H1 (cell line): ENCODE data around the gene CSTF2T. TPM values are rescaled to one million over a fixed set of nuclear protein-coding genes. Genes with fewer than 3 reads are reported as not detected.

Experiments used
- CTCF ChIA-PET: fragments of 300-600 bp; sonication (Branson Sonifier 250); formaldehyde crosslinking; loops from one replicate; lab custom pipeline; 2021; ENCODE audit not compliant: partially characterized antibody; lab: Charles Lee
- POLR2A ChIA-PET: fragments of 300-600 bp; sonication (Branson Sonifier 250); formaldehyde crosslinking; loops from one replicate; lab custom pipeline; 2021; ENCODE audit warnings: inconsistent platforms; ENCODE audit not compliant: partially characterized antibody; lab: Charles Lee
- DNase-seq, 2 experiments: peaks; one replicate each; pipeline versions ENCODE4 v3.0.0 to v3.0.0-alpha.2; 2010 to 2022; ENCODE audit warnings: low spot score in 2 of 2, low read depth in 1 of 2, mixed read lengths in 1 of 2
- FAIRE-seq: peaks from 2 replicates; lab custom pipeline; 2011; peaks lifted over from hg19 to GRCh38; lab: Jason Lieb, UNC
- H2AFZ ChIP-seq: 2 replicates; pipeline ENCODE4 v1.8.1; 2012; ENCODE audit warnings: low read length, inconsistent platforms
- H2AK5ac ChIP-seq: 2 replicates; pipeline ENCODE4 v1.6.1; 2013; ENCODE audit warnings: low read depth, low read length
- H2BK120ac ChIP-seq: replicated peaks from 2 replicates; pipeline ENCODE3; 2013; ENCODE audit warnings: low read depth, low read length, inconsistent platforms
- H2BK12ac ChIP-seq: 2 replicates; pipeline ENCODE4 v1.6.1; 2013; ENCODE audit warnings: low read depth, low read length
- H2BK15ac ChIP-seq: 2 replicates; pipeline ENCODE4 v1.6.1; 2013; ENCODE audit warnings: low read length
- H2BK20ac ChIP-seq: 2 replicates; pipeline ENCODE4 v1.6.1; 2013; ENCODE audit warnings: low read length
- H2BK5ac ChIP-seq: 2 replicates; pipeline ENCODE4 v1.6.1; 2013; ENCODE audit warnings: low read depth, low read length
- H3K14ac ChIP-seq: 2 replicates; pipeline ENCODE4 v1.6.1; 2013; ENCODE audit warnings: inconsistent platforms; ENCODE audit not compliant: insufficient read length
- H3K18ac ChIP-seq: 2 replicates; pipeline ENCODE4 v1.6.1; 2013; ENCODE audit warnings: low read length; ENCODE audit errors: extremely low read depth
- H3K23ac ChIP-seq: 2 replicates; pipeline ENCODE4 v1.6.1; 2013; ENCODE audit warnings: inconsistent platforms; ENCODE audit not compliant: insufficient read length
- H3K23me2 ChIP-seq: 2 replicates; pipeline ENCODE4 v1.6.1; 2013; ENCODE audit warnings: low read depth, low read length
- H3K27ac ChIP-seq: 2 replicates; pipeline ENCODE4 v1.6.1; 2011; ENCODE audit warnings: low read depth, low read length, inconsistent platforms
- H3K27me3 ChIP-seq, 4 experiments: replicated peaks in 1 of 4; 1 replicate in 1 of 4; 2 replicates in 3 of 4; pipeline versions ENCODE4 v1.6.1 to v1.8.1; 2011 to 2013; ENCODE audit warnings: low read length in 3 of 4, mild to moderate bottlenecking in 3 of 4, inconsistent platforms in 2 of 4, mixed read lengths in 2 of 4, moderate library complexity in 1 of 4; ENCODE audit not compliant: control insufficient read depth in 3 of 4, insufficient read depth in 3 of 4; ENCODE audit errors: extremely low read depth in 1 of 4
- H3K36me3 ChIP-seq, 4 experiments: 2 replicates each; pipeline versions ENCODE4 v1.6.1 to v1.8.1; 2011 to 2013; ENCODE audit warnings: mild to moderate bottlenecking in 4 of 4, low read length in 3 of 4, moderate library complexity in 2 of 4, control low read depth in 1 of 4, inconsistent platforms in 1 of 4; ENCODE audit not compliant: insufficient read depth in 4 of 4, control insufficient read depth in 2 of 4
- H3K4ac ChIP-seq: replicated peaks from 2 replicates; pipeline ENCODE3; 2013; ENCODE audit warnings: low read length, low read depth, mixed read lengths, inconsistent platforms; ENCODE audit not compliant: insufficient read length
- H3K4me1 ChIP-seq, 4 experiments: replicated peaks in 1 of 4; 1 replicate in 1 of 4; 2 replicates in 3 of 4; pipeline versions ENCODE4 v1.6.1 to v1.8.1; 2011 to 2013; ENCODE audit warnings: low read length in 3 of 4, inconsistent platforms in 2 of 4, mixed read lengths in 1 of 4; ENCODE audit not compliant: insufficient read depth in 4 of 4, control insufficient read depth in 3 of 4
- H3K4me2 ChIP-seq, 2 experiments: 2 replicates each; pipeline versions ENCODE4 v1.6.1 to v1.8.1; 2011 to 2013; ENCODE audit warnings: low read depth in 2 of 2, low read length in 2 of 2, control low read depth in 1 of 2, inconsistent platforms in 1 of 2, mild to moderate bottlenecking in 1 of 2; ENCODE audit not compliant: insufficient read depth in 1 of 2
- H3K4me3 ChIP-seq, 4 experiments: fragments of 200-600, 300-600 bp in 1 of 4; sonication (generic), shearing (Covaris generic), sonication (Bioruptor Twin) in 1 of 4; 2 replicates each; pipeline versions ENCODE4 v1.5.1 to v1.8.1; 2011 to 2016; ENCODE audit warnings: low read length in 4 of 4, low read depth in 3 of 4, control low read depth in 2 of 4, inconsistent platforms in 2 of 4, mild to moderate bottlenecking in 2 of 4, mixed read lengths in 1 of 4, moderate library complexity in 1 of 4; ENCODE audit not compliant: insufficient read depth in 2 of 4; ENCODE audit errors: extremely low read depth in 1 of 4
- H3K56ac ChIP-seq: replicated peaks from 2 replicates; pipeline ENCODE3; 2013; ENCODE audit warnings: low read depth, mild to moderate bottlenecking, mixed read lengths, low read length, inconsistent platforms; ENCODE audit not compliant: insufficient read length
- H3K79me1 ChIP-seq: 2 replicates; pipeline ENCODE4 v1.6.1; 2013; ENCODE audit warnings: low read depth, low read length, control low read depth
- H3K79me2 ChIP-seq, 2 experiments: 2 replicates each; pipeline versions ENCODE4 v1.6.1 to v1.8.1; 2012 to 2013; ENCODE audit warnings: low read length in 2 of 2, mild to moderate bottlenecking in 2 of 2, inconsistent platforms in 1 of 2; ENCODE audit not compliant: insufficient read depth in 2 of 2, control insufficient read depth in 1 of 2
- H3K9ac ChIP-seq, 4 experiments: replicated peaks in 1 of 4; 1 replicate in 1 of 4; 2 replicates in 3 of 4; pipeline versions ENCODE4 v1.6.1 to v1.8.1; 2011 to 2013; ENCODE audit warnings: low read depth in 3 of 4, low read length in 3 of 4, control low read depth in 2 of 4, mild to moderate bottlenecking in 2 of 4, moderate library complexity in 2 of 4, inconsistent platforms in 1 of 4; ENCODE audit errors: extremely low read depth in 1 of 4
- H3K9me3 ChIP-seq, 2 experiments: 2 replicates each; pipeline versions ENCODE4 v1.6.1 to v1.8.1; 2012 to 2013; ENCODE audit warnings: mild to moderate bottlenecking in 2 of 2, moderate library complexity in 2 of 2, control low read depth in 1 of 2, inconsistent platforms in 1 of 2, low read depth in 1 of 2, low read length in 1 of 2, mixed read lengths in 1 of 2; ENCODE audit not compliant: insufficient read depth in 2 of 2
- H4K20me1 ChIP-seq, 2 experiments: replicated peaks in 1 of 2; 2 replicates each; pipeline versions ENCODE3 to v1.8.1; 2011 to 2013; ENCODE audit warnings: inconsistent platforms in 2 of 2, low read length in 2 of 2, mild to moderate bottlenecking in 1 of 2; ENCODE audit not compliant: insufficient read depth in 2 of 2, control insufficient read depth in 1 of 2
- H4K5ac ChIP-seq: 2 replicates; pipeline ENCODE4 v1.6.1; 2013; ENCODE audit warnings: low read length, low read depth, mixed read lengths, inconsistent platforms; ENCODE audit not compliant: insufficient read length
- H4K8ac ChIP-seq: 2 replicates; pipeline ENCODE4 v1.8.0; 2013; ENCODE audit warnings: mild to moderate bottlenecking, moderate library complexity, low read length, inconsistent platforms; ENCODE audit not compliant: insufficient read depth; ENCODE audit errors: extremely low read depth
- H4K91ac ChIP-seq: replicated peaks from 2 replicates; pipeline ENCODE3; 2013; ENCODE audit warnings: low read length, mixed read lengths, inconsistent platforms; ENCODE audit not compliant: insufficient read length
- CREB1 ChIP-seq: IDR thresholded peaks from 2 replicates; pipeline ENCODE4 v1.6.1; 2012; ENCODE audit warnings: inconsistent platforms
- MAFK ChIP-seq: IDR thresholded peaks from 2 replicates; pipeline ENCODE4 v1.6.1; 2012; ENCODE audit warnings: low read depth, mild to moderate bottlenecking, improper control_type of control experiment, low read length
- PHF8 ChIP-seq: fragments of 200-600 bp; sonication (generic); conservative IDR thresholded peaks from 2 replicates; pipeline ENCODE4 v1.7.1; 2012; ENCODE audit warnings: low read depth, mild to moderate bottlenecking, inconsistent platforms, low read length, moderate library complexity
- POLR2AphosphoS5 ChIP-seq: IDR thresholded peaks from 2 replicates; pipeline ENCODE4 v1.6.1; 2011; ENCODE audit warnings: low read depth, low read length
- RAD21 ChIP-seq, 2 experiments: IDR thresholded peaks in 1 of 2; conservative IDR thresholded peaks in 1 of 2; 2 replicates each; pipeline ENCODE4 v1.6.1; 2011; ENCODE audit warnings: low read depth in 2 of 2, low read length in 2 of 2, improper control_type of control experiment in 1 of 2, inconsistent platforms in 1 of 2, mild to moderate bottlenecking in 1 of 2, moderate library complexity in 1 of 2
- WGBS, 2 experiments: shearing (Covaris generic) in 1 of 2; methylation state at CpG; one replicate each; pipeline versions ENCODE4 v1.1.6 to v1.1.7; 2013 to 2015; ENCODE audit warnings: low lambda C conversion rate in 2 of 2, mixed read lengths in 2 of 2, inconsistent platforms in 1 of 2, low coverage in 1 of 2, missing lambda C conversion rate in 1 of 2; ENCODE audit not compliant: insufficient replicate concordance in 2 of 2, insufficient coverage in 1 of 2, insufficient read length in 1 of 2; ENCODE audit errors: extremely low coverage in 1 of 2, missing lambda C conversion rate in 1 of 2; 5-methylcytosine and 5-hydroxymethylcytosine counted together
- polyA plus RNA-seq, 7 experiments: library from polyadenylated mRNA; depleted of rRNA in 3 of 7; stranded (reverse) in 5 of 7; unstranded in 2 of 7; fragments of >200 nt in 5 of 7; fragments of 200-250 nt in 2 of 7; gene quantifications; 1 replicate in 5 of 7; 2 replicates in 1 of 7; 4 replicates in 1 of 7; pipeline versions ENCODE4 v1.2.1 to v1.2.3, GENCODE V29; 2011 to 2013; ENCODE audit warnings: missing spikeins in 2 of 7, mixed read lengths in 2 of 7
- total RNA-seq: library from RNA; stranded (reverse); fragmentation: NEBNext Ultra II Directional; extraction: Animal tissue kit (Norgen Biotek cat#: 25700); gene quantifications from 2 replicates; pipeline ENCODE4 v1.2.1, GENCODE V29; 2021

CSTF2T gene
- total and polyA plus RNA-seq, 2 of the 8 experiments (the other 6 are each of a cell fraction or from before 2014, with no cell fraction given): 9.4 to 32.4 TPM

GRCh38 chr10:51707392-51707791, 8.0 kb upstream of the CSTF2T start:
- H2BK20ac ChIP-seq: no peak overlapping the region
- H3K18ac ChIP-seq: no peak overlapping the region
- H3K27me3 ChIP-seq: no peaks in the 10 kb centered on the region
- H4K91ac ChIP-seq: no peak overlapping the region
- no peaks in the 10 kb centered on the region for H3K23me2 ChIP-seq
- H3K79me1 ChIP-seq: no peaks in the 10 kb centered on the region
- no peaks in the 10 kb centered on the region for H4K20me1 ChIP-seq
- no peaks in the 10 kb centered on the region for H3K36me3 ChIP-seq
- no peak overlapping the region for H3K9ac ChIP-seq
- no peak overlapping the region for H2AK5ac ChIP-seq
- H4K5ac ChIP-seq: no peak overlapping the region
- no peak overlapping the region for H3K14ac ChIP-seq
- WGBS, 2 experiments: 92% methylated on average over 6 of the region's 6 CpGs; no CpG with 5 or more reads in 1 of the 2 experiments
- no peak overlapping the region for H2BK15ac ChIP-seq
- DNase-seq (no peak), FAIRE-seq (no peak)
- no peak overlapping the region for H2AFZ ChIP-seq
- H2BK5ac ChIP-seq: no peak overlapping the region
- no peak overlapping the region for H2BK120ac ChIP-seq
- ChIA-PET POLR2A (interaction anchor here (0.6 kb wide), 1 partner anchor 257 kb away, joined by 5 read pairs; no protein-coding TSS in a partner anchor), CTCF (interaction anchor here (0.7 kb wide), 1 partner anchor 132 kb away, joined by 4 read pairs; no protein-coding TSS in a partner anchor)
- no peak overlapping the region for H4K8ac ChIP-seq
- H2BK12ac ChIP-seq: no peak overlapping the region
- no peak overlapping the region for H3K56ac ChIP-seq
- H3K4me1 ChIP-seq: peaks cover 0 to 7% (median under 1%) of the 10 kb centered on the region in 4 experiments; a peak in 1 of 7 replicates
- no peak overlapping the region for H3K4me3 ChIP-seq
- H3K27ac ChIP-seq: no peak overlapping the region
- H3K4me2 ChIP-seq: no peak overlapping the region
- no peak overlapping the region for H3K23ac ChIP-seq
- TF ChIP-seq POLR2AphosphoS5: no peak
- TF ChIP-seq RAD21 (IDR thresholded peaks at IDR 0.05 in 1 of 2, conservative IDR thresholded peaks at IDR 0.05 in 1 of 2; ENCODE audit: low read depth in 2 of 2, low read length in 2 of 2): no peak
- TF ChIP-seq PHF8: no peak
- no peak for TF ChIP-seq CREB1
- no peak for TF ChIP-seq MAFK
- no peaks in the 10 kb centered on the region for H3K79me2 ChIP-seq
- H3K4ac ChIP-seq: no peak overlapping the region
- H3K9me3 ChIP-seq: no peaks in the 10 kb centered on the region
